K562 (cell line): ENCODE measurements around the gene CDAN1. TPM values are rescaled to one million over a fixed set of nuclear protein-coding genes. Genes with fewer than 3 reads are reported as not detected.

Experiments used
- ATAC-seq: fragments of 200-7000 bp; cut with Tn5 transposase; 3 replicates; pipeline ENCODE4 v1.9.1; 2020; ENCODE audit warnings: moderate library complexity
- BruUV-seq: library from RNA; stranded (reverse); fragments of 400-500 nt; replicated peaks from 2 replicates; lab custom pipeline; 2021; lab: Mats Ljungman, UMichigan
- CTCF ChIA-PET: fragments of 300-600 bp; formaldehyde crosslinking; extraction: SDS; loops from one replicate; lab custom pipeline; 2021; ENCODE audit warnings: low intra/inter-chr PET ratio; lab: Yijun Ruan, JAX
- POLR2A ChIA-PET: fragments of 300-600, 350-650 bp; sonication (Branson Sonifier 250); formaldehyde crosslinking; extraction: SDS; loops from one replicate; lab custom pipeline; 2021; ENCODE audit warnings: antibody characterized with exemption, inconsistent platforms; lab: Yijun Ruan, JAX
- DNase-seq, 4 experiments: peaks; one replicate each; pipeline versions ENCODE4 v3.0.0 to v3.0.0-alpha.2; 2011 to 2018; ENCODE audit warnings: low spot score in 3 of 4, mixed read lengths in 3 of 4; ENCODE audit errors: extremely low read depth in 1 of 4
- FAIRE-seq: peaks from 2 replicates; lab custom pipeline; 2011; peaks lifted over from hg19 to GRCh38; lab: Jason Lieb, UNC
- H2AFZ ChIP-seq: 2 replicates; pipeline ENCODE4 v1.6.0; 2011; ENCODE audit warnings: low read depth, low read length, control low read depth, inconsistent platforms
- H3K27ac ChIP-seq: fragments of 200-600 bp; 3 replicates; pipeline ENCODE4 v1.8.0; 2011; ENCODE audit warnings: low read depth, mild to moderate bottlenecking, control low read depth, inconsistent platforms, low read length, moderate library complexity, mixed read lengths; ENCODE audit errors: extremely low read depth
- H3K27me3 ChIP-seq, 2 experiments: fragments of 300-600 bp in 1 of 2; 2 replicates in 1 of 2; 3 replicates in 1 of 2; pipeline versions ENCODE4 v1.6.0 to v1.8.0; 2011; ENCODE audit warnings: inconsistent platforms in 2 of 2, low read length in 2 of 2, mild to moderate bottlenecking in 1 of 2, mixed read lengths in 1 of 2, moderate library complexity in 1 of 2; ENCODE audit not compliant: control insufficient read depth in 2 of 2, insufficient read depth in 2 of 2
- H3K36me3 ChIP-seq: fragments of 300-600 bp; 3 replicates; pipeline ENCODE4 v1.8.0; 2011; ENCODE audit warnings: mild to moderate bottlenecking, low read length, inconsistent platforms; ENCODE audit not compliant: control insufficient read depth, insufficient read depth
- H3K4me1 ChIP-seq, 2 experiments: fragments of 200-600 bp in 1 of 2; replicated peaks in 1 of 2; 2 replicates in 1 of 2; 3 replicates in 1 of 2; pipeline versions ENCODE4 v1.5.1 to v1.8.0; 2011; ENCODE audit warnings: inconsistent platforms in 2 of 2, low read length in 2 of 2, mild to moderate bottlenecking in 1 of 2, mixed read lengths in 1 of 2, moderate library complexity in 1 of 2; ENCODE audit not compliant: control insufficient read depth in 2 of 2, insufficient read depth in 2 of 2
- H3K4me2 ChIP-seq: 2 replicates; pipeline ENCODE4 v1.6.1; 2011; ENCODE audit warnings: low read length, control low read depth, inconsistent platforms, mixed read lengths; ENCODE audit not compliant: insufficient read depth
- H3K4me3 ChIP-seq: fragments of 200-600 bp; sonication (generic), shearing (Covaris generic); 2 replicates; pipeline ENCODE4 v1.5.1; 2016; ENCODE audit warnings: control low read depth, inconsistent platforms
- H3K79me2 ChIP-seq: fragments of 200-600 bp; 3 replicates; pipeline ENCODE4 v1.8.0; 2011; ENCODE audit warnings: low read length, inconsistent platforms; ENCODE audit not compliant: control insufficient read depth, insufficient read depth
- H3K9ac ChIP-seq, 2 experiments: 2 replicates each; pipeline versions ENCODE4 v1.6.0 to v1.6.1; 2011; ENCODE audit warnings: low read depth in 2 of 2, low read length in 2 of 2, control low read depth in 1 of 2, inconsistent platforms in 1 of 2, mild to moderate bottlenecking in 1 of 2, mixed read lengths in 1 of 2; ENCODE audit not compliant: insufficient read depth in 1 of 2
- H3K9me1 ChIP-seq: one replicate; pipeline ENCODE4 v1.6.0; 2011; ENCODE audit warnings: inconsistent platforms, mild to moderate bottlenecking, low read length, moderate library complexity; ENCODE audit not compliant: control insufficient read depth, insufficient read depth
- H3K9me3 ChIP-seq: replicated peaks from 2 replicates; pipeline ENCODE4 v1.5.1; 2011; ENCODE audit warnings: low read depth, low read length, inconsistent platforms; ENCODE audit not compliant: control insufficient read depth, insufficient read depth
- H4K20me1 ChIP-seq: replicated peaks from 2 replicates; pipeline ENCODE4 v1.6.1; 2011; ENCODE audit warnings: low read length, inconsistent platforms, mixed read lengths; ENCODE audit not compliant: control insufficient read depth, insufficient read depth
- CBFA2T2 ChIP-seq: fragments of 450-650 bp; conservative IDR thresholded peaks from 2 replicates; pipeline ENCODE4 v1.6.1; 2017; ENCODE audit warnings: mild to moderate bottlenecking
- CREB3L1 ChIP-seq: fragments of 450-650 bp; IDR thresholded peaks from 2 replicates; pipeline ENCODE4 v1.6.1; 2014; ENCODE audit warnings: low read depth, mild to moderate bottlenecking, moderate library complexity, borderline replicate concordance
- HMG20B ChIP-seq: fragments of 250-450 bp; sonication (Bioruptor Pico); IDR thresholded peaks from 2 replicates; pipeline ENCODE4 v1.5.0; 2021; ENCODE audit warnings: mild to moderate bottlenecking
- HNRNPUL1 ChIP-seq: fragments of 200-400 bp; formaldehyde crosslinking; IDR thresholded peaks from 2 replicates; pipeline ENCODE4 v1.6.1; 2017; ENCODE audit warnings: low read length
- MLLT1 ChIP-seq, 2 experiments: fragments of 450-650 bp; IDR thresholded peaks; 2 replicates each; pipeline ENCODE4 v1.6.1; 2016
- NCOR1 ChIP-seq: fragments of 450-650 bp; IDR thresholded peaks from 2 replicates; pipeline ENCODE4 v1.6.1; 2016; ENCODE audit warnings: mild to moderate bottlenecking, moderate library complexity
- SAFB ChIP-seq: fragments of 200-400 bp; formaldehyde crosslinking; IDR thresholded peaks from 2 replicates; pipeline ENCODE4 v1.6.1; 2017; ENCODE audit warnings: low read depth, low read length, borderline replicate concordance
- SMARCE1 ChIP-seq: fragments of 450-650 bp; IDR thresholded peaks from 2 replicates; pipeline ENCODE4 v1.7.1; 2016; ENCODE audit warnings: mild to moderate bottlenecking
- TFAM ChIP-seq: fragments of 250-450 bp; sonication (Bioruptor Pico); conservative IDR thresholded peaks from 2 replicates; pipeline ENCODE4 v1.5.0; 2021; ENCODE audit warnings: mild to moderate bottlenecking, moderate library complexity
- TGIF2 ChIP-seq: sonication (generic); formaldehyde crosslinking; IDR thresholded peaks from 2 replicates; pipeline ENCODE4 v1.8.1; 2022; ENCODE audit warnings: mild to moderate bottlenecking, missing genetic modification reagents, moderate library complexity
- ZNF184 ChIP-seq: sonication (generic); formaldehyde crosslinking; IDR thresholded peaks from 2 replicates; pipeline ENCODE4 v1.5.0; 2020; ENCODE audit warnings: missing genetic modification reagents
- ZNF431 ChIP-seq: sonication (generic); formaldehyde crosslinking; IDR thresholded peaks from 2 replicates; pipeline ENCODE4 v1.8.0; 2022; ENCODE audit warnings: mild to moderate bottlenecking, missing genetic modification reagents
- ZNF639 ChIP-seq, 2 experiments: fragments of 200-800 bp in 1 of 2; sonication (Bioruptor generic) in 1 of 2; sonication (generic) in 1 of 2; formaldehyde crosslinking in 1 of 2; IDR thresholded peaks in 1 of 2; conservative IDR thresholded peaks in 1 of 2; 2 replicates each; pipeline versions ENCODE4 v1.5.0 to v1.6.1; 2016 to 2020; ENCODE audit warnings: missing compliant biosample characterization in 1 of 2, missing genetic modification characterization in 1 of 2, missing genetic modification reagents in 1 of 2
- ZNF668 ChIP-seq: fragments of 250-450 bp; sonication (Bioruptor Pico); IDR thresholded peaks from 2 replicates; pipeline ENCODE4 v1.8.0; 2022; ENCODE audit warnings: mild to moderate bottlenecking, inconsistent platforms
- ZNF707 ChIP-seq: fragments of 250-450 bp; sonication (Bioruptor Pico); conservative IDR thresholded peaks from 2 replicates; pipeline ENCODE4 v1.8.0; 2022; ENCODE audit warnings: inconsistent platforms, mild to moderate bottlenecking, moderate library complexity
- ZNF79 ChIP-seq: fragments of 250-450 bp; sonication (Bioruptor Pico); IDR thresholded peaks from 2 replicates; pipeline ENCODE4 v1.4.0; 2020; ENCODE audit warnings: low read depth, mild to moderate bottlenecking, moderate library complexity
- WGBS: fragments of 100-300 bp; shearing (Covaris generic); methylation state at CpG from one replicate; pipeline ENCODE4 v1.1.6; 2016; ENCODE audit warnings: low coverage, mixed read lengths; ENCODE audit not compliant: insufficient coverage; ENCODE audit errors: missing lambda C conversion rate; 5-methylcytosine and 5-hydroxymethylcytosine counted together
- in situ Hi-C: fragments of 300-500 bp; cut with MboI; formaldehyde crosslinking; loops from 4 replicates; pipeline ENCODE4 v1.15.0; 2018; ENCODE audit warnings: inconsistent platforms, mixed read lengths
- intact Hi-C: fragments of 100-400 bp; cut with micrococcal nuclease; formaldehyde crosslinking; loops from 2 replicates; pipeline ENCODE4 v1.14.2; 2022
- polyA plus RNA-seq, 8 experiments: library from polyadenylated mRNA; depleted of rRNA in 4 of 8; stranded (reverse) in 5 of 8; unstranded in 3 of 8; fragments of >200 nt; fragmentation: Nextera tagmentation in 2 of 8; fragmentation: Illumina TruSeq in 1 of 8; extraction: Ambion mirVana in 2 of 8; extraction: Trizol in 1 of 8; gene quantifications; 2 replicates each; pipeline versions ENCODE4 v1.2.1 to v1.2.3, GENCODE V29; 2011 to 2014; ENCODE audit warnings: inconsistent platforms in 1 of 8, missing spikeins in 1 of 8
- total RNA-seq, 7 experiments: library from RNA; depleted of rRNA in 6 of 7; stranded (reverse); fragments of >200 nt in 6 of 7; fragmentation: Illumina TruSeq in 2 of 7; extraction: Trizol in 2 of 7; gene quantifications; 2 replicates each; pipeline versions ENCODE4 v1.2.1 to v1.2.3, GENCODE V29; 2011 to 2021; ENCODE audit warnings: low replicate concordance in 1 of 7

Gene CDAN1
- total and polyA plus RNA-seq, 9 of the 15 experiments (the other 6 are each of a cell fraction or from before 2014, with no cell fraction given): 1.6 to 34.4 (median 13.8) TPM

- Histone ChIP-seq H4K20me1 (no peaks in the 10 kb centered on the region), H3K27ac (no peak overlapping the region), H3K9me1 (peaks cover 5% of the 10 kb centered on the region), H3K36me3 (peaks cover 59% of the 10 kb centered on the region), H2AFZ (no peak overlapping the region), H3K79me2 (no peaks in the 10 kb centered on the region), H3K9me3 (no peaks in the 10 kb centered on the region), H3K27me3 (no peaks in the 10 kb centered on the region), H3K4me2 (no peak overlapping the region), H3K9ac (no peak overlapping the region), H3K4me3 (no peak overlapping the region), H3K4me1 (no peaks in the 10 kb centered on the region)
- in situ Hi-C loops: no loop called here
- ATAC-seq (no peak), DNase-seq (no peak), FAIRE-seq (no peak)
- TF ChIP-seq ZNF79 (CRISPR knock-in tag) (no peak), ZNF184 (CRISPR knock-in tag) (no peak), CBFA2T2 (no peak), HMG20B (no peak), MLLT1 (IDR thresholded peaks at IDR 0.05) (no peak), HNRNPUL1 (no peak), TFAM (CRISPR knock-in tag) (no peak), ZNF707 (CRISPR knock-in tag) (no peak), ZNF639 (CRISPR knock-in tag; conservative IDR thresholded peaks at IDR 0.05 in 1 of 2, IDR thresholded peaks at IDR 0.05 in 1 of 2) (no peak), SMARCE1 (no peak), NCOR1 (no peak), SAFB (no peak), ZNF431 (no peak), CREB3L1 (no peak), ZNF668 (CRISPR knock-in tag) (no peak), TGIF2 (CRISPR knock-in tag) (no peak)
- ChIA-PET CTCF (no interaction called here), POLR2A (interaction anchor here (0.6 to 1.5 kb wide), 4 partner anchors 13 to 504 kb away, joined by 3 to 5 read pairs (median 3); no protein-coding TSS in a partner anchor)
- intact Hi-C loops: no loop called here
- BruUV-seq: no TSS peak
- WGBS: 77% methylated on average over 3 of the region's 3 CpGs
These were observed 15.0 kb downstream of the CDAN1 start for GRCh38 chr15:42721916-42722315.
